Glutamatergic neuron (in vitro differentiated cells): ENCODE results near the gene SCN4A. TPM values are rescaled to one million over a fixed set of nuclear protein-coding genes. Genes with fewer than 3 reads are reported as not detected.
"Not testable (repeated sequence)": the region's sequence is repeated elsewhere in the genome, so short reads cannot be mapped to it uniquely, and the experiment has no call there.

Experiments used
- DNase-seq: peaks from one replicate; pipeline ENCODE4 v3.0.0; 2022
- H3K27ac Mint-ChIP-seq: one replicate; pipeline ENCODE4 v1.8.0; 2020; ENCODE audit warnings: mild to moderate bottlenecking, mixed read lengths, inconsistent platforms; ENCODE audit not compliant: unreplicated experiment
- H3K27me3 Mint-ChIP-seq: one replicate; pipeline ENCODE4 v1.8.0; 2020; ENCODE audit warnings: mild to moderate bottlenecking, moderate library complexity, mixed read lengths, inconsistent platforms; ENCODE audit not compliant: unreplicated experiment
- H3K36me3 Mint-ChIP-seq: one replicate; pipeline ENCODE4 v1.8.0; 2020; ENCODE audit warnings: mild to moderate bottlenecking, mixed read lengths, inconsistent platforms; ENCODE audit not compliant: unreplicated experiment
- H3K4me1 Mint-ChIP-seq: one replicate; pipeline ENCODE4 v1.8.0; 2020; ENCODE audit warnings: mild to moderate bottlenecking, low read depth, mixed read lengths, inconsistent platforms; ENCODE audit not compliant: unreplicated experiment
- H3K4me3 Mint-ChIP-seq: one replicate; pipeline ENCODE4 v1.8.0; 2020; ENCODE audit warnings: mild to moderate bottlenecking, mixed read lengths, inconsistent platforms; ENCODE audit not compliant: unreplicated experiment
- H3K9me3 Mint-ChIP-seq: one replicate; pipeline ENCODE4 v1.8.0; 2020; ENCODE audit warnings: mild to moderate bottlenecking, moderate library complexity, mixed read lengths, inconsistent platforms; ENCODE audit not compliant: unreplicated experiment
- CTCF ChIP-seq: fragments of 200-600 bp; sonication (generic); IDR thresholded peaks from one replicate; pipeline ENCODE4 v1.5.0; 2021; ENCODE audit not compliant: partially characterized antibody, unreplicated experiment
- total RNA-seq: library from RNA; stranded (reverse); fragmentation: NEBNext Ultra II Directional; extraction: Animal tissue kit (Norgen Biotek cat#: 25700); gene quantifications from one replicate; pipeline ENCODE4 v1.2.1, GENCODE V29; 2021; ENCODE audit not compliant: unreplicated experiment

The SCN4A gene
- total RNA-seq, 1 donor from 2014 or later: 7.9 TPM

GRCh38 chr17:63914471-63914870, 58.2 kb downstream of the SCN4A start:
- Mint-ChIP-seq H3K9me3 (peaks cover 2% of the 10 kb centered on the region), H3K27ac (no peak overlapping the region), H3K27me3 (peaks cover 2% of the 10 kb centered on the region), H3K4me1 (peaks cover 4% of the 10 kb centered on the region), H3K4me3 (no peak overlapping the region), H3K36me3 (no peaks in the 10 kb centered on the region)
- DNase-seq: no peak
- TF ChIP-seq CTCF: no peak

GRCh38 chr17:63911657-63912100, 61.0 kb downstream of the SCN4A start:
- H3K27ac Mint-ChIP-seq: no peak overlapping the region
- TF ChIP-seq CTCF: peak; percentile 90
- peaks cover 15% of the 10 kb centered on the region for H3K4me1 Mint-ChIP-seq
- DNase-seq: peak; percentile 66
- H3K4me3 Mint-ChIP-seq: no peak overlapping the region
- peaks cover 8% of the 10 kb centered on the region for H3K9me3 Mint-ChIP-seq
- H3K36me3 Mint-ChIP-seq: no peaks in the 10 kb centered on the region
- H3K27me3 Mint-ChIP-seq: peaks cover 4% of the 10 kb centered on the region

GRCh38 chr17:63911041-63911635, 61.6 kb downstream of the SCN4A start, which contains the start of gene CSHL1:
TSS of gene CSHL1 (minus strand) at chr17:63911258. CDS start at chr17:63911196, 62 bp downstream.
- Mint-ChIP-seq H3K9me3 (peaks cover 8% of the 10 kb centered on the region), H3K27ac (no peak within 1 kb of the TSS), H3K4me3 (no peak within 1 kb of the TSS), H3K36me3 (no peaks in the 10 kb centered on the region), H3K27me3 (peaks cover 4% of the 10 kb centered on the region), H3K4me1 (peaks cover 15% of the 10 kb centered on the region)
- TF ChIP-seq CTCF: no peak
- DNase-seq: no peak

- Mint-ChIP-seq H3K27ac (no peak overlapping the region), H3K27me3 (peaks cover 4% of the 10 kb centered on the region), H3K36me3 (no peaks in the 10 kb centered on the region), H3K4me1 (peaks cover 15% of the 10 kb centered on the region), H3K9me3 (peaks cover 8% of the 10 kb centered on the region), H3K4me3 (no peak overlapping the region)
- TF ChIP-seq CTCF: no peak
- DNase-seq: no peak
Observed at GRCh38 chr17:63910096-63910495, 62.6 kb downstream of the SCN4A start.

GRCh38 chr17:63909586-63909985, 63.1 kb downstream of the SCN4A start:
- not testable (repeated sequence) for H3K9me3 Mint-ChIP-seq, DNase-seq, H3K4me3 Mint-ChIP-seq, H3K27me3 Mint-ChIP-seq, H3K36me3 Mint-ChIP-seq, H3K27ac Mint-ChIP-seq
- peaks cover 15% of the 10 kb centered on the region for H3K4me1 Mint-ChIP-seq
